Activated CD8-positive, alpha-beta T cell treated with anti-CD3 and anti-CD28 coated beads, Interleukin-2, amount 10 ng/mL, durations not matched to agents 7 days and 5 days (primary cell): Measurements from ENCODE around the gene BTBD9. TPM values are rescaled to one million over a fixed set of nuclear protein-coding genes. Genes with fewer than 3 reads are reported as not detected.

Experiments used
- ATAC-seq: fragments of 150-1000 bp; cut with Tn5 transposase; one replicate; pipeline ENCODE4 v1.10.0; 2021; ENCODE audit warnings: moderate library complexity
- CTCF ChIA-PET: fragments of 350-600 bp; sonication (Branson Sonifier 250); formaldehyde crosslinking; loops from one replicate; lab custom pipeline; 2021; ENCODE audit warnings: antibody characterized with exemption; lab: Charles Lee
- POLR2A ChIA-PET: fragments of 350-600 bp; sonication (Branson Sonifier 250); formaldehyde crosslinking; loops from one replicate; lab custom pipeline; 2021; ENCODE audit warnings: antibody characterized with exemption; lab: Charles Lee
- DNase-seq: peaks from one replicate; pipeline ENCODE4 v3.0.0-alpha.2; 2020
- H3K27ac Mint-ChIP-seq: one replicate; pipeline ENCODE4 v1.8.0; 2021; ENCODE audit warnings: mild to moderate bottlenecking, mixed read lengths
- H3K27me3 Mint-ChIP-seq: one replicate; pipeline ENCODE4 v1.8.0; 2021; ENCODE audit warnings: low read depth, mixed read lengths
- H3K36me3 Mint-ChIP-seq: one replicate; pipeline ENCODE4 v1.8.0; 2021; ENCODE audit warnings: low read depth, mixed read lengths
- H3K4me1 Mint-ChIP-seq: one replicate; pipeline ENCODE4 v1.8.0; 2021; ENCODE audit warnings: low read depth, mixed read lengths
- H3K4me3 Mint-ChIP-seq: one replicate; pipeline ENCODE4 v1.8.0; 2021; ENCODE audit warnings: mild to moderate bottlenecking, mixed read lengths
- H3K9me3 Mint-ChIP-seq: one replicate; pipeline ENCODE4 v1.8.0; 2022; ENCODE audit warnings: mixed read lengths; ENCODE audit not compliant: insufficient read depth
- total RNA-seq, 2 experiments: library from RNA; stranded (reverse); gene quantifications; one replicate each; pipeline ENCODE4 v1.2.3, GENCODE V29; 2021

BTBD9 gene
- total RNA-seq, 2 experiments from 2014 or later, result 9.4 to 12.4 TPM

DNA sequence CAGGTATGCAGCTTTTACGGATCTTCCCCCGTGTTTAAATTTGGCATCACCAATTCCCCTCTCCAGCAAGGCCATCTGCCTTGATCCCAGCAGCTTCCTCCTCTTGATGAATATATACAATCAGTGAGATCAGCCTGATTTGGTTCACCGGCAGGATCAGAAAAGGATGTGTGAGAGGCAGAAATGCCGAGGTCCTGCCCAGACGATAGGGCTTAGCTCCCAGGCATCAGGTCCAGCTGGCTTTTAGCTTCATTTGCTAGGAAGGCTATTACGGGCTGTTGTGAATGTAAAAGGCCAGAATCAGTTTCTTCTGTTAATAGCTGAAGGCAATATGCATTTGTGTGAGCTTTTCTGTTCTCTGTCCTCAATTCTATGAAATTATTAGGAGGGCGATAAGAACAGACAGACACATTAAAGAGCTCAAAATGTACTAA is 372.8 kb downstream of the BTBD9 start:
- H3K27ac Mint-ChIP-seq, result no peak overlapping the region
- ChIA-PET POLR2A (no interaction called here), CTCF (no interaction called here)
- ATAC-seq (no peak), DNase-seq (no peak)
- H3K36me3 Mint-ChIP-seq, result no peaks in the 10 kb centered on the region
- H3K27me3 Mint-ChIP-seq, result no peaks in the 10 kb centered on the region
- H3K9me3 Mint-ChIP-seq, result no peaks in the 10 kb centered on the region
- H3K4me3 Mint-ChIP-seq, result no peak overlapping the region
- peaks cover 10% of the 10 kb centered on the region for H3K4me1 Mint-ChIP-seq

- POLR2A ChIA-PET, result no interaction called here
- Mint-ChIP-seq H3K27me3 (no peaks in the 10 kb centered on the region), H3K9me3 (no peaks in the 10 kb centered on the region), H3K4me3 (no peak overlapping the region), H3K4me1 (peaks cover 1% of the 10 kb centered on the region), H3K27ac (no peak overlapping the region), H3K36me3 (no peaks in the 10 kb centered on the region)
- CTCF ChIA-PET, result no interaction called here
- ATAC-seq (no peak), DNase-seq (no peak)
Observed at GRCh38 chr6:38264605-38265004, 375.1 kb downstream of the BTBD9 start.

DNA sequence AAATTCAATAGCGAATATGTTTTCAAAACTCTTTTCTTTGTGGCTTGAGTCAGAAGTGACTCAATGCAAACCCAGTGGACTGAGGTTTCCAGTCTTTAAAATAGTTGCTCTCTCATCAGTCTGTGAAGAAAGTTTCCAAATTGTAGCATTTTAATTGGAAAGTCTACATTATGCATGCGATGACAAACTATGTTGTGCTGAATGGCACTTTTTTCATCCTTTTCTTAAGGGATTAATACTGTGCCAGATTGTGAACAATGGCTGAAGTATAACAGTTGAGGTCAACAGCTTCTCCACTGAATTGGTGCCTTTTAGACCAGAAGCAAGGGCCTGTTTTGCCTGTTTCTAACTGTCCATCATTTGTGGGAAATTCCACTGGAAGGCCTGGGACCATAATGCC is 377.1 kb downstream of the BTBD9 start:
- Mint-ChIP-seq H3K27ac (no peak overlapping the region), H3K9me3 (no peaks in the 10 kb centered on the region), H3K36me3 (no peaks in the 10 kb centered on the region), H3K27me3 (no peaks in the 10 kb centered on the region), H3K4me3 (no peak overlapping the region), H3K4me1 (peaks cover 1% of the 10 kb centered on the region)
- ATAC-seq, result no peak
- DNase-seq, result no peak
- ChIA-PET CTCF (no interaction called here), POLR2A (no interaction called here)

DNA sequence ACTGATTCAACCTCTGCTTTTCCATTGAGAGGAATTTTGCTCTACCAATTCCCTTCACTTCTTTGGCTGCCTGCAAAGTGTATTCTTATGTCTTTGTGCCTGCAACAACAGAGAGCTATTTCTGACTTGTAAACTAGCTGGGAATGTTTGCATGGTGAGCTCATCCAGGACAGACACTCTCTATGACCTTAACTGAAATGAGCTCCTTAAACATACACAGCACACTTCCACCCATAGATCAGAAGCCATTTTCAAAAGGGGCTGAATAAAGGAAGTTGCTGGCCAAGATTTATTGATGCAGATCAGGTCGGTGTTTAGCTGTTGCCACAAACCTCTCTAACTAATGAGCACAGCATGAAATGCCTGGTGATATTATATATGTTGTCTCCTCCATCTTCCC is 377.7 kb downstream of the BTBD9 start:
- DNase-seq (no peak), ATAC-seq (no peak)
- H3K27ac Mint-ChIP-seq, result no peak overlapping the region
- POLR2A ChIA-PET, result no interaction called here
- peaks cover 1% of the 10 kb centered on the region for H3K4me1 Mint-ChIP-seq
- H3K4me3 Mint-ChIP-seq, result no peak overlapping the region
- no peaks in the 10 kb centered on the region for H3K36me3 Mint-ChIP-seq
- H3K9me3 Mint-ChIP-seq, result no peaks in the 10 kb centered on the region
- CTCF ChIA-PET, result interaction anchor here (1.3 kb wide), 1 partner anchor 53 kb away, joined by 3 read pairs; no protein-coding TSS in a partner anchor
- H3K27me3 Mint-ChIP-seq, result no peaks in the 10 kb centered on the region

GRCh38 chr6:38261626-38262025 is 378.1 kb downstream of the BTBD9 start:
- H3K4me3 Mint-ChIP-seq, result no peak overlapping the region
- ATAC-seq, result no peak
- POLR2A ChIA-PET, result no interaction called here

GRCh38 chr6:38259736-38260135 is 380.0 kb downstream of the BTBD9 start:
- no peak overlapping the region for H3K4me3 Mint-ChIP-seq
- DNase-seq (no peak), ATAC-seq (no peak)
- CTCF ChIA-PET, result no interaction called here
- peaks cover 5% of the 10 kb centered on the region for H3K36me3 Mint-ChIP-seq
- H3K9me3 Mint-ChIP-seq, result no peaks in the 10 kb centered on the region
- H3K27ac Mint-ChIP-seq, result no peak overlapping the region
- no peaks in the 10 kb centered on the region for H3K27me3 Mint-ChIP-seq
- POLR2A ChIA-PET, result no interaction called here
- H3K4me1 Mint-ChIP-seq, result peaks cover 1% of the 10 kb centered on the region

More at GRCh38 chr6:38261626-38262025, 378.1 kb downstream of the BTBD9 start:
- no peak for DNase-seq
- CTCF ChIA-PET, result interaction anchor here (1.3 kb wide), 1 partner anchor 53 kb away, joined by 3 read pairs; no protein-coding TSS in a partner anchor
- Mint-ChIP-seq H3K27me3 (no peaks in the 10 kb centered on the region), H3K4me1 (peaks cover 1% of the 10 kb centered on the region), H3K9me3 (no peaks in the 10 kb centered on the region), H3K36me3 (no peaks in the 10 kb centered on the region), H3K27ac (no peak overlapping the region)

- POLR2A ChIA-PET, result no interaction called here
- CTCF ChIA-PET, result no interaction called here
- Mint-ChIP-seq H3K9me3 (no peaks in the 10 kb centered on the region), H3K4me3 (no peak overlapping the region), H3K27me3 (no peaks in the 10 kb centered on the region), H3K4me1 (no peaks in the 10 kb centered on the region), H3K36me3 (no peaks in the 10 kb centered on the region), H3K27ac (no peak overlapping the region)
- ATAC-seq (no peak), DNase-seq (no peak)
Observed at GRCh38 chr6:38248500-38249234, 391.1 kb downstream of the BTBD9 start.

- H3K27ac Mint-ChIP-seq, result no peak overlapping the region
- H3K4me3 Mint-ChIP-seq, result no peak overlapping the region
- no peaks in the 10 kb centered on the region for H3K36me3 Mint-ChIP-seq
- ATAC-seq (no peak), DNase-seq (no peak)
- POLR2A ChIA-PET, result no interaction called here
- CTCF ChIA-PET, result no interaction called here
- no peaks in the 10 kb centered on the region for H3K9me3 Mint-ChIP-seq
- H3K4me1 Mint-ChIP-seq, result no peaks in the 10 kb centered on the region
- no peaks in the 10 kb centered on the region for H3K27me3 Mint-ChIP-seq
Observed at GRCh38 chr6:38245295-38245694, 394.4 kb downstream of the BTBD9 start.

DNA sequence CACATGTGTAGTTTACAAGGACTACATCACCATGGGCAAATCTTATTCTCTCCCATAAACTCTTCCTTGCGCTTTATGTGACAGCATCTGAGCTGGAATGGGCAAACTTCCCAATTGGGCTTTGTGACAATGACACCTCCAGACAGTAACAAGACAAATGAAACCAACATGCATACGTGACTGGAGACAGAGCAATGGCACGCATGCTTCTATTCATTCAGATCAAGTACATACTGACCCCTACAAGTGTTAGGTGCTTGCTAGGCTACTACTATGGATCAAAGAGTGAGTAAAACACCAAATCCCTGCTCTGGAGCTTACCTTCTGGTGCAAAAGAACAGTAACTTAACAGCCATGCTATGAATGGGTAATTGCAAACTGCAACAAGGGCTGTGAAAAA is 394.9 kb downstream of the BTBD9 start:
- DNase-seq (no peak), ATAC-seq (no peak)
- no peaks in the 10 kb centered on the region for H3K27me3 Mint-ChIP-seq
- H3K4me1 Mint-ChIP-seq, result no peaks in the 10 kb centered on the region
- H3K27ac Mint-ChIP-seq, result no peak overlapping the region
- CTCF ChIA-PET, result no interaction called here
- H3K4me3 Mint-ChIP-seq, result no peak overlapping the region
- H3K9me3 Mint-ChIP-seq, result no peaks in the 10 kb centered on the region
- no peaks in the 10 kb centered on the region for H3K36me3 Mint-ChIP-seq
- POLR2A ChIA-PET, result no interaction called here

DNA sequence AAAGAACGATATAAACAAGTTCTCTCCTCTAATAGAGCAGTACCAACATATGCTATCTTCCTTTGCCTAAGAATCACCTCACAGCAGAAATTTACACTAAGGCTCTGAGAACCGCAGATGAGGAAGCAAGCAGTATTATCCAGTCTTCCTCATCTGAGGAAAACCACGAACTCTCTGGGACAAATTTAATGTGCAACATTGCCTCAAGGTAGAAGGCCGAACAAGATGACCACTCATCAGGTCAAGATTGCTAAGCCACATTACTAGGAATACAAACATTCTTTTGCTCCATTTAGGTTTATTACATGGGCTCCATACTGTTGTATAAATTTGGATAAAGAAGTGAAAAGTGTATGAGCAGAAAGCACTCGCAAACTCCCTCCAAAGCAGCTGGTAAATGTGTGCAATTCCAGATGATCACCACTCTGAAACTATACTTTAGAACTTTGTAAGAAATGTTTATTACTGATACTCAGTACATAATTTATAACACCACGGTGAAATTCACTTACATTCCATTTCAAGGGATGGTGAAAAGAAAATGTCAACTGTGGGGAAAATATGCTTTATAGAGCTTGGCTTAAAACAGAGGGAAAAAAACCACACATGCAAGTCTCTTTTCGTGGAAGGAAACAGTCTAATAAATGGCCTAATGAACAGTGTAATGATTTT is 398.4 kb downstream of the BTBD9 start:
- ChIA-PET POLR2A (no interaction called here), CTCF (no interaction called here)
- ATAC-seq, result no peak
- H3K36me3 Mint-ChIP-seq, result no peaks in the 10 kb centered on the region
- H3K4me3 Mint-ChIP-seq, result no peak overlapping the region
- DNase-seq, result no peak
- H3K27ac Mint-ChIP-seq, result no peak overlapping the region
- H3K27me3 Mint-ChIP-seq, result no peaks in the 10 kb centered on the region
- H3K4me1 Mint-ChIP-seq, result no peaks in the 10 kb centered on the region
- no peaks in the 10 kb centered on the region for H3K9me3 Mint-ChIP-seq

GRCh38 chr6:38239719-38240451 is 399.8 kb downstream of the BTBD9 start:
- H3K9me3 Mint-ChIP-seq, result no peaks in the 10 kb centered on the region
- ChIA-PET POLR2A (no interaction called here), CTCF (no interaction called here)
- DNase-seq, result no peak
- no peaks in the 10 kb centered on the region for H3K36me3 Mint-ChIP-seq
- no peak for ATAC-seq
- no peaks in the 10 kb centered on the region for H3K27me3 Mint-ChIP-seq
- H3K27ac Mint-ChIP-seq, result no peak overlapping the region
- no peaks in the 10 kb centered on the region for H3K4me1 Mint-ChIP-seq
- no peak overlapping the region for H3K4me3 Mint-ChIP-seq

- H3K36me3 Mint-ChIP-seq, result no peaks in the 10 kb centered on the region
- no peak for ATAC-seq
- H3K4me1 Mint-ChIP-seq, result no peaks in the 10 kb centered on the region
- no peak overlapping the region for H3K4me3 Mint-ChIP-seq
- no peak overlapping the region for H3K27ac Mint-ChIP-seq
- ChIA-PET POLR2A (no interaction called here), CTCF (no interaction called here)
- no peaks in the 10 kb centered on the region for H3K9me3 Mint-ChIP-seq
- no peaks in the 10 kb centered on the region for H3K27me3 Mint-ChIP-seq
- no peak for DNase-seq
Observed at GRCh38 chr6:38236631-38237030, 403.1 kb downstream of the BTBD9 start.
